WTC11 (cell line): ENCODE measurements around the gene IGFL1.

ENCODE experiments used
- ATF1 ChIP-seq: sonication (generic); formaldehyde crosslinking; IDR thresholded peaks from 2 replicates; pipeline ENCODE4 v1.8.1; 2023; ENCODE audit warnings: mild to moderate bottlenecking, moderate library complexity, missing genetic modification reagents
- CBFB ChIP-seq: sonication (generic); formaldehyde crosslinking; IDR thresholded peaks from 2 replicates; pipeline ENCODE4 v1.8.1; 2022; ENCODE audit warnings: mild to moderate bottlenecking, low read depth, missing genetic modification reagents
- E2F1 ChIP-seq: sonication (generic); formaldehyde crosslinking; IDR thresholded peaks from 2 replicates; pipeline ENCODE4 v1.8.0; 2022; ENCODE audit warnings: mild to moderate bottlenecking, missing genetic modification reagents
- E2F4 ChIP-seq: sonication (generic); formaldehyde crosslinking; IDR thresholded peaks from 2 replicates; pipeline ENCODE4 v1.8.1; 2022; ENCODE audit warnings: low read depth, mild to moderate bottlenecking, moderate library complexity, missing genetic modification reagents, borderline replicate concordance
- FOXK1 ChIP-seq: sonication (generic); formaldehyde crosslinking; IDR thresholded peaks from 2 replicates; pipeline ENCODE4 v1.8.0; 2022; ENCODE audit warnings: mild to moderate bottlenecking, moderate library complexity, missing genetic modification reagents
- IRF1 ChIP-seq: sonication (generic); formaldehyde crosslinking; IDR thresholded peaks from 2 replicates; pipeline ENCODE4 v1.8.0; 2023; ENCODE audit warnings: missing genetic modification reagents
- NFE2L1 ChIP-seq: sonication (generic); formaldehyde crosslinking; IDR thresholded peaks from 2 replicates; pipeline ENCODE4 v1.8.1; 2023; ENCODE audit warnings: missing genetic modification reagents
- NR3C1 ChIP-seq: sonication (generic); formaldehyde crosslinking; conservative IDR thresholded peaks from 2 replicates; pipeline ENCODE4 v1.8.1; 2023; ENCODE audit warnings: low read depth, mild to moderate bottlenecking, missing genetic modification reagents
- USF2 ChIP-seq: sonication (generic); formaldehyde crosslinking; IDR thresholded peaks from 2 replicates; pipeline ENCODE4 v1.8.1; 2023; ENCODE audit warnings: mild to moderate bottlenecking, missing genetic modification reagents, moderate library complexity
- TF ChIP-seq, protein P1 (sequence below): fragments of 200-600 bp; IDR thresholded peaks from 2 replicates; pipeline ENCODE4 v1.8.0; 2022; ENCODE audit warnings: antibody characterized with exemption
- TF ChIP-seq, protein P2 (sequence below): sonication (generic); formaldehyde crosslinking; IDR thresholded peaks from 2 replicates; pipeline ENCODE4 v1.8.0; 2022; ENCODE audit warnings: mild to moderate bottlenecking, missing genetic modification reagents
- TF ChIP-seq, protein P3 (sequence below): sonication (generic); formaldehyde crosslinking; IDR thresholded peaks from 2 replicates; pipeline ENCODE4 v1.8.0; 2022; ENCODE audit warnings: mild to moderate bottlenecking, missing genetic modification reagents

DNA sequence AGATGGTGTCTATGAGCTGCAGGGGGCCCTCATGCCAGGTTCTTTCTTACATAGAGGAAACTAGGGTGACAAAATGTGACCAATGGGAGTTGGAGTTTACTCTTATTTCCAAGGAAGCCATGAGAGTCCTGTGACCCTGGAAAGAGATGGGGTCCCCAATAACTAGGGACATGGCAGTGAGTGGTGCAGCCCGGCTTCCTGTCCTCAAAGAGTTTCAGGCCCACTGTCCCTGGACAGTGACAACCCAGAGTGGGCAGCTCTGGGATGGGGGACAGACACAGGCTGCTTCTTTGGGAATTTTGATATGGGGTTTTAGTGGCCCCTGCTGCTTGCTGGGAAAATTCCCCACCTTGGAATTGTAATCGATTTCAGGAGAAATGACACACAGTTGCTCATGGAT, 8.4 kb upstream of the IGFL1 start:
- TF ChIP-seq E2F4 (CRISPR knock-in tag) = no peak
- TF ChIP-seq, protein P1, sequence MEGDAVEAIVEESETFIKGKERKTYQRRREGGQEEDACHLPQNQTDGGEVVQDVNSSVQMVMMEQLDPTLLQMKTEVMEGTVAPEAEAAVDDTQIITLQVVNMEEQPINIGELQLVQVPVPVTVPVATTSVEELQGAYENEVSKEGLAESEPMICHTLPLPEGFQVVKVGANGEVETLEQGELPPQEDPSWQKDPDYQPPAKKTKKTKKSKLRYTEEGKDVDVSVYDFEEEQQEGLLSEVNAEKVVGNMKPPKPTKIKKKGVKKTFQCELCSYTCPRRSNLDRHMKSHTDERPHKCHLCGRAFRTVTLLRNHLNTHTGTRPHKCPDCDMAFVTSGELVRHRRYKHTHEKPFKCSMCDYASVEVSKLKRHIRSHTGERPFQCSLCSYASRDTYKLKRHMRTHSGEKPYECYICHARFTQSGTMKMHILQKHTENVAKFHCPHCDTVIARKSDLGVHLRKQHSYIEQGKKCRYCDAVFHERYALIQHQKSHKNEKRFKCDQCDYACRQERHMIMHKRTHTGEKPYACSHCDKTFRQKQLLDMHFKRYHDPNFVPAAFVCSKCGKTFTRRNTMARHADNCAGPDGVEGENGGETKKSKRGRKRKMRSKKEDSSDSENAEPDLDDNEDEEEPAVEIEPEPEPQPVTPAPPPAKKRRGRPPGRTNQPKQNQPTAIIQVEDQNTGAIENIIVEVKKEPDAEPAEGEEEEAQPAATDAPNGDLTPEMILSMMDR = no peak
- no peak for TF ChIP-seq ATF1
- no peak for TF ChIP-seq NFE2L1 (CRISPR knock-in tag)
- TF ChIP-seq, protein P2, sequence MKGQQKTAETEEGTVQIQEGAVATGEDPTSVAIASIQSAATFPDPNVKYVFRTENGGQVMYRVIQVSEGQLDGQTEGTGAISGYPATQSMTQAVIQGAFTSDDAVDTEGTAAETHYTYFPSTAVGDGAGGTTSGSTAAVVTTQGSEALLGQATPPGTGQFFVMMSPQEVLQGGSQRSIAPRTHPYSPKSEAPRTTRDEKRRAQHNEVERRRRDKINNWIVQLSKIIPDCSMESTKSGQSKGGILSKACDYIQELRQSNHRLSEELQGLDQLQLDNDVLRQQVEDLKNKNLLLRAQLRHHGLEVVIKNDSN (CRISPR knock-in tag) = no peak
- TF ChIP-seq NR3C1 = no peak
- TF ChIP-seq, protein P3, sequence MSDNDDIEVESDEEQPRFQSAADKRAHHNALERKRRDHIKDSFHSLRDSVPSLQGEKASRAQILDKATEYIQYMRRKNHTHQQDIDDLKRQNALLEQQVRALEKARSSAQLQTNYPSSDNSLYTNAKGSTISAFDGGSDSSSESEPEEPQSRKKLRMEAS (CRISPR knock-in tag) = no peak
- TF ChIP-seq USF2 (CRISPR knock-in tag) = no peak
- TF ChIP-seq FOXK1 (CRISPR knock-in tag) = no peak
- no peak for TF ChIP-seq CBFB (CRISPR knock-in tag)
- TF ChIP-seq IRF1 = no peak
- no peak for TF ChIP-seq E2F1 (CRISPR knock-in tag)
